HepG2 (cell line): ENCODE measurements around the gene RIBC1. TPM values are rescaled to one million over a fixed set of nuclear protein-coding genes. Genes with fewer than 3 reads are reported as not detected.

Source experiments
- ATAD3A ChIP-seq: sonication (generic); formaldehyde crosslinking; IDR thresholded peaks from 2 replicates; pipeline ENCODE4 v1.4.0; 2020; ENCODE audit warnings: missing genetic modification reagents
- CBX5 ChIP-seq: sonication (generic); formaldehyde crosslinking; IDR thresholded peaks from 2 replicates; pipeline ENCODE4 v1.4.0; 2020; ENCODE audit warnings: missing genetic modification reagents, borderline replicate concordance
- DRAP1 ChIP-seq: IDR thresholded peaks from 2 replicates; pipeline ENCODE4 v1.6.1; 2016; ENCODE audit warnings: missing genetic modification reagents, missing compliant biosample characterization
- EP300 ChIP-seq, 3 experiments: sonication (generic) in 1 of 3; formaldehyde crosslinking in 1 of 3; IDR thresholded peaks; 2 replicates each; pipeline versions ENCODE4 v1.5.1 to v1.6.1; 2011 to 2020; ENCODE audit warnings: low read depth in 2 of 3, low read length in 2 of 3, borderline replicate concordance in 1 of 3, improper control_type of control experiment in 1 of 3, mild to moderate bottlenecking in 1 of 3, missing genetic modification reagents in 1 of 3, moderate library complexity in 1 of 3
- FOXA3 ChIP-seq: IDR thresholded peaks from 2 replicates; pipeline ENCODE4 v1.6.1; 2016; ENCODE audit warnings: missing genetic modification reagents, missing compliant biosample characterization
- GATAD2A ChIP-seq: IDR thresholded peaks from 2 replicates; pipeline ENCODE4 v1.6.1; 2016
- HNF4A ChIP-seq: sonication (generic); formaldehyde crosslinking; IDR thresholded peaks from 2 replicates; pipeline ENCODE4 v1.4.0; 2020; ENCODE audit warnings: missing genetic modification reagents
- IKZF4 ChIP-seq: sonication (generic); formaldehyde crosslinking; IDR thresholded peaks from 2 replicates; pipeline ENCODE4 v1.5.1; 2020; ENCODE audit warnings: borderline replicate concordance, mild to moderate bottlenecking, low read depth, missing genetic modification reagents; ENCODE audit errors: not compliant biosample characterization
- MAF1 ChIP-seq: sonication (generic); formaldehyde crosslinking; IDR thresholded peaks from 2 replicates; pipeline ENCODE4 v1.5.0; 2020; ENCODE audit warnings: missing genetic modification reagents, borderline replicate concordance
- NAIF1 ChIP-seq: sonication (generic); formaldehyde crosslinking; IDR thresholded peaks from 2 replicates; pipeline ENCODE4 v1.5.0; 2020; ENCODE audit warnings: mild to moderate bottlenecking, missing genetic modification reagents, borderline replicate concordance
- NKX3-1 ChIP-seq: sonication (generic); formaldehyde crosslinking; IDR thresholded peaks from 2 replicates; pipeline ENCODE4 v1.5.0; 2020; ENCODE audit warnings: missing genetic modification reagents
- NONO ChIP-seq, 2 experiments: fragments of 450-650 bp in 1 of 2; sonication (generic) in 1 of 2; formaldehyde crosslinking in 1 of 2; IDR thresholded peaks in 1 of 2; conservative IDR thresholded peaks in 1 of 2; 2 replicates each; pipeline versions ENCODE4 v1.6.1 to v1.8.0; 2017 to 2022; ENCODE audit warnings: mild to moderate bottlenecking in 1 of 2, missing genetic modification reagents in 1 of 2, moderate library complexity in 1 of 2
- PRMT3 ChIP-seq: sonication (generic); formaldehyde crosslinking; IDR thresholded peaks from 2 replicates; pipeline ENCODE4 v1.8.1; 2022; ENCODE audit warnings: low read depth, mild to moderate bottlenecking, moderate library complexity, missing genetic modification reagents, borderline replicate concordance
- PRPF4 ChIP-seq: fragments of 200-400 bp; formaldehyde crosslinking; IDR thresholded peaks from 2 replicates; pipeline ENCODE4 v1.6.1; 2016; ENCODE audit warnings: low read length, low read depth; ENCODE audit not compliant: poor library complexity, severe bottlenecking
- SIN3B ChIP-seq: fragments of 150-350 bp; IDR thresholded peaks from 2 replicates; pipeline ENCODE4 v1.6.1; 2014; ENCODE audit warnings: low read length
- SKI ChIP-seq: fragments of 450-650 bp; IDR thresholded peaks from one replicate; pipeline ENCODE4 v1.6.1; 2018; ENCODE audit warnings: mild to moderate bottlenecking; ENCODE audit not compliant: partially characterized antibody
- SNAPC2 ChIP-seq: sonication (generic); formaldehyde crosslinking; IDR thresholded peaks from 2 replicates; pipeline ENCODE4 v1.8.1; 2022; ENCODE audit warnings: mild to moderate bottlenecking, missing genetic modification reagents
- SRSF4 ChIP-seq: fragments of 200-400 bp; formaldehyde crosslinking; IDR thresholded peaks from one replicate; pipeline ENCODE4 v1.6.1; 2018; ENCODE audit warnings: mild to moderate bottlenecking, low read depth, low read length, moderate library complexity; ENCODE audit not compliant: poor library complexity, severe bottlenecking
- ZBTB7B ChIP-seq: sonication (generic); formaldehyde crosslinking; IDR thresholded peaks from 2 replicates; pipeline ENCODE4 v1.4.0; 2020; ENCODE audit warnings: missing genetic modification reagents
- ZNF652 ChIP-seq: IDR thresholded peaks from 2 replicates; pipeline ENCODE4 v1.6.1; 2016; ENCODE audit warnings: low read depth, borderline replicate concordance
- ZNF710 ChIP-seq: sonication (generic); formaldehyde crosslinking; IDR thresholded peaks from 2 replicates; pipeline ENCODE4 v1.5.0; 2020; ENCODE audit warnings: mild to moderate bottlenecking, missing genetic modification reagents, borderline replicate concordance
- ZNF776 ChIP-seq: sonication (generic); formaldehyde crosslinking; IDR thresholded peaks from 2 replicates; pipeline ENCODE4 v1.4.0; 2020; ENCODE audit warnings: mild to moderate bottlenecking, missing genetic modification reagents
- polyA plus RNA-seq, 8 experiments: library from polyadenylated mRNA; depleted of rRNA in 3 of 8; stranded (reverse) in 7 of 8; unstranded in 1 of 8; fragments of >200 nt; fragmentation: Illumina TruSeq in 4 of 8; extraction: Trizol in 4 of 8; gene quantifications; 2 replicates each; pipeline versions ENCODE4 v1.2.1 to v1.2.3, GENCODE V29; 2011 to 2016; ENCODE audit warnings: low read depth in 4 of 8, missing spikeins in 1 of 8, mixed read lengths in 1 of 8; ENCODE audit not compliant: insufficient read depth in 1 of 8
- total RNA-seq, 5 experiments: library from RNA; depleted of rRNA; stranded (reverse); fragments of >200 nt; fragmentation: Illumina TruSeq; extraction: Trizol; gene quantifications; 2 replicates each; pipeline ENCODE4 v1.2.3, GENCODE V29; 2016; ENCODE audit warnings: low read depth in 1 of 5
- TF ChIP-seq, protein P1 (sequence below): sonication (generic); formaldehyde crosslinking; IDR thresholded peaks from 2 replicates; pipeline ENCODE4 v1.4.0; 2020; ENCODE audit warnings: low read depth, mild to moderate bottlenecking, missing genetic modification reagents
- TF ChIP-seq, protein P2 (sequence below): sonication (generic); formaldehyde crosslinking; IDR thresholded peaks from 2 replicates; pipeline ENCODE4 v1.5.1; 2020; ENCODE audit warnings: missing genetic modification reagents, mild to moderate bottlenecking, borderline replicate concordance

The RIBC1 gene
- total and polyA plus RNA-seq, 2 of the 13 experiments (the other 11 are each of a cell fraction or from before 2014, with no cell fraction given), result 0.55 TPM; not detected in 1

- peak in 1 of 2 experiments; percentile 26; a peak in 1 of 4 replicates for TF ChIP-seq EP300 (IDR thresholded peaks at IDR 0.05; ENCODE audit: low read depth in 2 of 2, low read length in 2 of 2)
- no peak for TF ChIP-seq EP300 (CRISPR knock-in tag; IDR thresholded peaks at IDR 0.05; ENCODE audit: borderline replicate concordance)
- no peak for TF ChIP-seq PRMT3 (CRISPR knock-in tag)
- TF ChIP-seq SIN3B, result no peak
- TF ChIP-seq SKI, result peak; percentile 20
- TF ChIP-seq GATAD2A (CRISPR knock-in tag), result peak; percentile 60
- no peak for TF ChIP-seq IKZF4 (CRISPR knock-in tag)
- TF ChIP-seq NKX3-1, result no peak
- TF ChIP-seq ZNF710 (CRISPR knock-in tag), result 0 out of 2 replicates have a peak, but pooled peaks have one; percentile 35
- no peak for TF ChIP-seq PRPF4
- TF ChIP-seq NONO (IDR thresholded peaks at IDR 0.05), result no peak
- TF ChIP-seq NONO (CRISPR knock-in tag; conservative IDR thresholded peaks at IDR 0.05), result no peak
- no peak for TF ChIP-seq ZNF776 (CRISPR knock-in tag)
- TF ChIP-seq CBX5 (CRISPR knock-in tag), result no peak
- TF ChIP-seq MAF1, result no peak
- TF ChIP-seq ZNF652 (CRISPR knock-in tag), result no peak
- TF ChIP-seq, protein P1, sequence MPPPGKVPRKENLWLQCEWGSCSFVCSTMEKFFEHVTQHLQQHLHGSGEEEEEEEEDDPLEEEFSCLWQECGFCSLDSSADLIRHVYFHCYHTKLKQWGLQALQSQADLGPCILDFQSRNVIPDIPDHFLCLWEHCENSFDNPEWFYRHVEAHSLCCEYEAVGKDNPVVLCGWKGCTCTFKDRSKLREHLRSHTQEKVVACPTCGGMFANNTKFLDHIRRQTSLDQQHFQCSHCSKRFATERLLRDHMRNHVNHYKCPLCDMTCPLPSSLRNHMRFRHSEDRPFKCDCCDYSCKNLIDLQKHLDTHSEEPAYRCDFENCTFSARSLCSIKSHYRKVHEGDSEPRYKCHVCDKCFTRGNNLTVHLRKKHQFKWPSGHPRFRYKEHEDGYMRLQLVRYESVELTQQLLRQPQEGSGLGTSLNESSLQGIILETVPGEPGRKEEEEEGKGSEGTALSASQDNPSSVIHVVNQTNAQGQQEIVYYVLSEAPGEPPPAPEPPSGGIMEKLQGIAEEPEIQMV (CRISPR knock-in tag), result no peak
- no peak for TF ChIP-seq ATAD3A
- TF ChIP-seq FOXA3 (CRISPR knock-in tag), result peak; percentile 88
- peak; percentile 28; the same call in 1 of the 2 replicates for TF ChIP-seq HNF4A (CRISPR knock-in tag)
- TF ChIP-seq ZBTB7B (CRISPR knock-in tag), result 0 out of 2 replicates have a peak, but pooled peaks have one; percentile 49
- TF ChIP-seq SNAPC2 (CRISPR knock-in tag), result no peak
- TF ChIP-seq, protein P2, sequence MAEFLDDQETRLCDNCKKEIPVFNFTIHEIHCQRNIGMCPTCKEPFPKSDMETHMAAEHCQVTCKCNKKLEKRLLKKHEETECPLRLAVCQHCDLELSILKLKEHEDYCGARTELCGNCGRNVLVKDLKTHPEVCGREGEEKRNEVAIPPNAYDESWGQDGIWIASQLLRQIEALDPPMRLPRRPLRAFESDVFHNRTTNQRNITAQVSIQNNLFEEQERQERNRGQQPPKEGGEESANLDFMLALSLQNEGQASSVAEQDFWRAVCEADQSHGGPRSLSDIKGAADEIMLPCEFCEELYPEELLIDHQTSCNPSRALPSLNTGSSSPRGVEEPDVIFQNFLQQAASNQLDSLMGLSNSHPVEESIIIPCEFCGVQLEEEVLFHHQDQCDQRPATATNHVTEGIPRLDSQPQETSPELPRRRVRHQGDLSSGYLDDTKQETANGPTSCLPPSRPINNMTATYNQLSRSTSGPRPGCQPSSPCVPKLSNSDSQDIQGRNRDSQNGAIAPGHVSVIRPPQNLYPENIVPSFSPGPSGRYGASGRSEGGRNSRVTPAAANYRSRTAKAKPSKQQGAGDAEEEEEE (CRISPR knock-in tag), result no peak
- no peak for TF ChIP-seq SRSF4
- TF ChIP-seq NAIF1 (CRISPR knock-in tag), result no peak
- no peak for TF ChIP-seq DRAP1
Observed at GRCh38 chrX:53383376-53384076, 39.1 kb upstream of the RIBC1 start (continued).
